Measurements from ENCODE around the gene CCDC82. TPM values are rescaled to one million over a fixed set of nuclear protein-coding genes. Genes with fewer than 3 reads are reported as not detected.

The CCDC82 gene
- total and polyA plus RNA-seq, 7 donors: 9.5 to 39.2 (median 24.4) TPM

GRCh38 chr11:96357794-96358193 lies 31.9 kb downstream of the CCDC82 start:
- Histone ChIP-seq H3K27me3 (no peaks in the 10 kb centered on the region), H3K4me3 (no peak overlapping the region), H3K4me1 (no peaks in the 10 kb centered on the region), H3K27ac (no peak overlapping the region), H3K36me3 (peaks cover 0 to 76% (median 7%) of the 10 kb centered on the region in 4 donors), H3K9me3 (no peaks in the 10 kb centered on the region)
- no peak for TF ChIP-seq EP300 (IDR thresholded peaks at IDR 0.05)
- no peak for TF ChIP-seq POLR2AphosphoS5 (IDR thresholded peaks at IDR 0.05)
- TF ChIP-seq CTCF (IDR thresholded peaks at IDR 0.05): no peak
- TF ChIP-seq POLR2A (IDR thresholded peaks at IDR 0.05): no peak
- 92 to 95% methylated on average over 1 of the region's 1 CpG for whole genome bisulfite sequencing, 2 donors
- intact Hi-C loops (cut with DNase I): no loop called here
- DNase-seq: no peak

GRCh38 chr11:96356848-96357247 lies 32.9 kb downstream of the CCDC82 start:
- H3K9me3 ChIP-seq: no peaks in the 10 kb centered on the region
- no peaks in the 10 kb centered on the region for H3K4me1 ChIP-seq
- no peak overlapping the region for H3K27ac ChIP-seq
- no peak for DNase-seq
- peaks cover 0 to 80% (median 6%) of the 10 kb centered on the region in 4 donors for H3K36me3 ChIP-seq
- intact Hi-C loops (cut with DNase I): no loop called here
- no peaks in the 10 kb centered on the region for H3K27me3 ChIP-seq
- H3K4me3 ChIP-seq: no peak overlapping the region
- WGBS, 2 donors: 97% methylated on average over 4 of the region's 4 CpGs
- TF ChIP-seq EP300 (IDR thresholded peaks at IDR 0.05) (no peak), POLR2AphosphoS5 (IDR thresholded peaks at IDR 0.05) (no peak), POLR2A (IDR thresholded peaks at IDR 0.05) (no peak), CTCF (IDR thresholded peaks at IDR 0.05) (no peak)

- Histone ChIP-seq H3K9me3 (no peaks in the 10 kb centered on the region), H3K27me3 (no peaks in the 10 kb centered on the region), H3K36me3 (no peaks in the 10 kb centered on the region), H3K27ac (peak within 1 kb of the TSS; percentile 80 to 90 (median 82)), H3K4me1 (peaks cover 0 to 46% (median 43%) of the 10 kb centered on the region in 4 donors), H3K4me3 (peak within 1 kb of the TSS; percentile 52 to 68 (median 62))
- DNase-seq: peak; percentile 97
- TF ChIP-seq EP300 (IDR thresholded peaks at IDR 0.05) (no peak), POLR2AphosphoS5 (IDR thresholded peaks at IDR 0.05) (peak; percentile 25 to 78 (median 68)), CTCF (IDR thresholded peaks at IDR 0.05) (peak; percentile 78 to 98 (median 84))
- 3 to 6% methylated on average over 31 of the region's 31 CpGs for WGBS, 2 donors
- intact Hi-C loops (cut with DNase I): loop anchor here (1.0 to 10.0 kb wide), 4 partner anchors 100 to 508 kb away; partner anchors contain the start of gene MTMR2
Observed at GRCh38 chr11:96342961-96343711, 46.6 kb downstream of the CCDC82 start, which contains the start of gene MAML2. Gene MAML2, minus strand, starts transcription at chr11:96343195. Its CDS starts 1,300 bp downstream, at chr11:96341895.

GRCh38 chr11:96342014-96342960 lies 47.4 kb downstream of the CCDC82 start:
- intact Hi-C loops (cut with DNase I): loop anchor here (2.0 to 10.0 kb wide), 3 partner anchors 99 to 507 kb away; partner anchors contain the start of gene MTMR2
- TF ChIP-seq POLR2A (IDR thresholded peaks at IDR 0.05): no peak
- TF ChIP-seq EP300 (IDR thresholded peaks at IDR 0.05): no peak
- TF ChIP-seq POLR2AphosphoS5 (IDR thresholded peaks at IDR 0.05): no peak
- TF ChIP-seq CTCF (IDR thresholded peaks at IDR 0.05): no peak
- Histone ChIP-seq H3K4me1 (peaks cover 0 to 54% (median 47%) of the 10 kb centered on the region in 4 donors), H3K27me3 (no peaks in the 10 kb centered on the region), H3K9me3 (no peaks in the 10 kb centered on the region), H3K4me3 (peak overlapping the region; percentile 52 to 68 (median 62)), H3K27ac (peak overlapping the region; percentile 80 to 90 (median 82)), H3K36me3 (no peaks in the 10 kb centered on the region)
- WGBS, 2 donors: 1% methylated on average over 13 of the region's 13 CpGs
- no peak for DNase-seq
